ENCODE results near the gene TBX10.

Gene TBX10

DNA sequence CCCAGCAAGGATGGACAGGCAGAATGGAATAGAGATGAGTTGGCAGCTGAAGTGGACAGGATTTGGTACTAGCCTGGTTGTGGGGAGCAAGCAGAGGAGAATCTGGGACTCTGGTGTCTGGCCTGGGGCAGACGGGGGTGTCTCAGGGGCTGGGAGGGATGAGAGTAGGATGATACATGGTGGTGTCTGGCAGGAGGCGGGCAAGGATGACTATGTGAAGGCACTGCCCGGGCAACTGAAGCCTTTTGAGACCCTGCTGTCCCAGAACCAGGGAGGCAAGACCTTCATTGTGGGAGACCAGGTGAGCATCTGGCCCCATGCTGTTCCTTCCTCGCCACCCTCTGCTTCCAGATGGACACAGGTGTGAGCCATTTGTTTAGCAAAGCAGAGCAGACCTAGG is 53.7 kb downstream of the TBX10 start:
- Histone ChIP-seq H3K9ac (ENCODE audit: low read depth, low read length) (no peak overlapping the region), H3K4me3 (ENCODE audit: low read length) (no peak overlapping the region), H3K27ac (ENCODE audit: low read depth, low read length) (peak overlapping the region; percentile 24; the same call in 1 of the 2 replicates), H3K4me1 (ENCODE audit: insufficient read depth, low read length) (peaks cover 26% of the 10 kb centered on the region), H3K9me3 (ENCODE audit: insufficient read depth, low read depth, low read length) (peaks cover 2% of the 10 kb centered on the region; the same call in 1 of the 2 replicates), H3K27me3 (ENCODE audit: insufficient read depth, low read length) (peaks cover 5% of the 10 kb centered on the region; the same call in 1 of the 2 replicates), H3K36me3 (ENCODE audit: insufficient read depth, low read length) (peaks cover 45% of the 10 kb centered on the region)
- 78% methylated on average over 4 of the region's 4 CpGs for WGBS

DNA sequence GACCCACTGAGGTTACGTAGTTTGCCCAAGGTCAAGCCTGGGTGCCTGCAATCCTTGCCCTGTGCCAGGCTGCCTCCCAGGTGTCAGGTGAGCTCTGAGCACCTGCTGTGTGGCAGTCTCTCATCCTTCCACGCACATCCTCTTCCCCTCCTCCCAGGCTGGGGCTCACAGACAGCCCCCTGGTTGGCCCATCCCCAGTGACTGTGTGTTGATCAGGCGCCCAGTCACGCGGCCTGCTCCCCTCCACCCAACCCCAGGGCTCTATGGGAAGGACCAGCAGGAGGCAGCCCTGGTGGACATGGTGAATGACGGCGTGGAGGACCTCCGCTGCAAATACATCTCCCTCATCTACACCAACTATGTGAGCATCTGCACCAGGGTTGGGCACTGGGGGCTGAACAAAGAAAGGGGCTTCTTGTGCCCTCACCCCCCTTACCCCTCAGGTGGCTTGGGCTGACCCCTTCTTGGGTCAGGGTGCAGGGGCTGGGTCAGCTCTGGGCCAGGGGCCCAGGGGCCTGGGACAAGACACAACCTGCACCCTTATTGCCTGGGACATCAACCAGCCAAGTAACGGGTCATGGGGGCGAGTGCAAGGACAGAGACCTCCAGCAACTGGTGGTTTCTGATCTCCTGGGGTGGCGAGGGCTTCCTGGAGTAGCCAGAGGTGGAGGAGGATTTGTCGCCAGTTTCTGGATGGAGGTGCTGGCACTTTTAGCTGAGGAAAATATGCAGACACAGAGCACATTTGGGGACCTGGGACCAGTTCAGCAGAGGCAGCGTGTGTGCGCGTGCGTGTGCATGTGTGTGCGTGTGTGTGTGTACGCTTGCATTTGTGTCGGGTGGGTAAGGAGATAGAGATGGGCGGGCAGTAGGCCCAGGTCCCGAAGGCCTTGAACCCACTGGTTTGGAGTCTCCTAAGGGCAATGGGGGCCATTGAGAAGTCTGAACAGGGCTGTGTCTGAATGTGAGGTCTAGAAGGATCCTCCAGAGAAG is 54.4 kb downstream of the TBX10 start:
- Histone ChIP-seq H3K27me3 (ENCODE audit: insufficient read depth, low read length) (peaks cover 5% of the 10 kb centered on the region; the same call in 1 of the 2 replicates), H3K4me1 (ENCODE audit: insufficient read depth, low read length) (peaks cover 28% of the 10 kb centered on the region), H3K4me3 (ENCODE audit: low read length) (peak overlapping the region; percentile 95), H3K9ac (ENCODE audit: low read depth, low read length) (peak overlapping the region; percentile 96), H3K27ac (ENCODE audit: low read depth, low read length) (peak overlapping the region; percentile 85; the same call in 1 of the 2 replicates), H3K9me3 (ENCODE audit: insufficient read depth, low read depth, low read length) (peaks cover 2% of the 10 kb centered on the region; the same call in 1 of the 2 replicates), H3K36me3 (ENCODE audit: insufficient read depth, low read length) (peaks cover 45% of the 10 kb centered on the region)
- WGBS, result 84% methylated on average over 21 of the region's 21 CpGs

DNA sequence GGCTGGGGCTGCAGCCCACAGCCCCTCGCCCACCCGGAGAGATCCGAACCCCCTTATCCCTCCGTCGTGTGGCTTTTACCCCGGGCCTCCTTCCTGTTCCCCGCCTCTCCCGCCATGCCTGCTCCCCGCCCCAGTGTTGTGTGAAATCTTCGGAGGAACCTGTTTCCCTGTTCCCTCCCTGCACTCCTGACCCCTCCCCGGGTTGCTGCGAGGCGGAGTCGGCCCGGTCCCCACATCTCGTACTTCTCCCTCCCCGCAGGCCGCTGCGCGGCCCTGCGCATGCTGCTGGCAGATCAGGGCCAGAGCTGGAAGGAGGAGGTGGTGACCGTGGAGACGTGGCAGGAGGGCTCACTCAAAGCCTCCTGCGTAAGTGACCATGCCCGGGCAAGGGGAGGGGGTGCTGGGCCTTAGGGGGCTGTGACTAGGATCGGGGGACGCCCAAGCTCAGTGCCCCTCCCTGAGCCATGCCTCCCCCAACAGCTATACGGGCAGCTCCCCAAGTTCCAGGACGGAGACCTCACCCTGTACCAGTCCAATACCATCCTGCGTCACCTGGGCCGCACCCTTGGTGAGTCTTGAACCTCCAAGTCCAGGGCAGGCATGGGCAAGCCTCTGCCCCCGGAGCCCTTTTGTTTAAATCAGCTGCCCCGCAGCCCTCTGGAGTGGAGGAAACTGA is 55.2 kb downstream of the TBX10 start:
- H3K9me3 ChIP-seq (ENCODE audit: insufficient read depth, low read depth, low read length), result peaks cover 2% of the 10 kb centered on the region; the same call in 1 of the 2 replicates
- peaks cover 5% of the 10 kb centered on the region; the same call in 1 of the 2 replicates for H3K27me3 ChIP-seq (ENCODE audit: insufficient read depth, low read length)
- H3K4me1 ChIP-seq (ENCODE audit: insufficient read depth, low read length), result peaks cover 28% of the 10 kb centered on the region
- peak overlapping the region; percentile 85 for H3K27ac ChIP-seq (ENCODE audit: low read depth, low read length)
- peak overlapping the region; percentile 95 for H3K4me3 ChIP-seq (ENCODE audit: low read length)
- WGBS, result 10% methylated on average over 33 of the region's 33 CpGs
- peaks cover 45% of the 10 kb centered on the region for H3K36me3 ChIP-seq (ENCODE audit: insufficient read depth, low read length)
- peak overlapping the region; percentile 96 for H3K9ac ChIP-seq (ENCODE audit: low read depth, low read length)

DNA sequence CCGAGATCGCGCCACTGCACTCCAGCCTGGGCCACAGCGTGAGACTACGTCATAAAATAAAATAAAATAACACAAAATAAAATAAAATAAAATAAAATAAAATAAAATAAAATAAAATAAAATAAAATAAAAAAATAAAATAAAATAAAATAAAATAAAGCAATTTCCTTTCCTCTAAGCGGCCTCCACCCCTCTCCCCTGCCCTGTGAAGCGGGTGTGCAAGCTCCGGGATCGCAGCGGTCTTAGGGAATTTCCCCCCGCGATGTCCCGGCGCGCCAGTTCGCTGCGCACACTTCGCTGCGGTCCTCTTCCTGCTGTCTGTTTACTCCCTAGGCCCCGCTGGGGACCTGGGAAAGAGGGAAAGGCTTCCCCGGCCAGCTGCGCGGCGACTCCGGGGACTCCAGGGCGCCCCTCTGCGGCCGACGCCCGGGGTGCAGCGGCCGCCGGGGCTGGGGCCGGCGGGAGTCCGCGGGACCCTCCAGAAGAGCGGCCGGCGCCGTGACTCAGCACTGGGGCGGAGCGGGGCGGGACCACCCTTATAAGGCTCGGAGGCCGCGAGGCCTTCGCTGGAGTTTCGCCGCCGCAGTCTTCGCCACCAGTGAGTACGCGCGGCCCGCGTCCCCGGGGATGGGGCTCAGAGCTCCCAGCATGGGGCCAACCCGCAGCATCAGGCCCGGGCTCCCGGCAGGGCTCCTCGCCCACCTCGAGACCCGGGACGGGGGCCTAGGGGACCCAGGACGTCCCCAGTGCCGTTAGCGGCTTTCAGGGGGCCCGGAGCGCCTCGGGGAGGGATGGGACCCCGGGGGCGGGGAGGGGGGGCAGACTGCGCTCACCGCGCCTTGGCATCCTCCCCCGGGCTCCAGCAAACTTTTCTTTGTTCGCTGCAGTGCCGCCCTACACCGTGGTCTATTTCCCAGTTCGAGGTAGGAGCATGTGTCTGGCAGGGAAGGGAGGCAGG is 56.0 kb downstream of the TBX10 start, which contains the start of gene GSTP1:
GSTP1 (plus strand) TSS at position 566 of the 958 bp plus-strand sequence; CDS start at position 598, 32 bp downstream.
- Histone ChIP-seq H3K4me1 (ENCODE audit: insufficient read depth, low read length) (peaks cover 28% of the 10 kb centered on the region), H3K9me3 (ENCODE audit: insufficient read depth, low read depth, low read length) (peaks cover 2% of the 10 kb centered on the region; the same call in 1 of the 2 replicates)

DNA sequence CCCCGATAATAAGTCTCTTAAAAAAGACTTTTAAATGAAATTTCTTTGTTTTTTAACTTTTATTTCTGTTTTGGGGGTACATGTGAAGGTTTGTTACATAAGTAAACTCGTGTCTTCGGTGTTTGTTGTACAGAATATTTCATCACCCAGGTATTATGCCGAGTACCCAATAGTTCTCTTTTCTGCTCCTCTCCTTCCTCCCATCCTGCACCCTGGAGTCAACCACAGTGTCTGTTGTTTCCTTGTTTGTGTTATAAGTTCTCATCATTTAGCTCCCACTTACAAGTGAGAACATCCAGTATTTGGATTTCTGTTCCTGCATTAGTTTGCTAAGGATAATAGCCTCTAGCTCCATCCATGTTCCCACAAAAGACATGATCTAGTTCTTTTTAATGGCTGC is 57.6 kb downstream of the TBX10 start:
- peaks cover 27% of the 10 kb centered on the region for H3K36me3 ChIP-seq (ENCODE audit: insufficient read depth, low read length)
- H3K27ac ChIP-seq (ENCODE audit: low read depth, low read length), result no peak overlapping the region
- H3K4me1 ChIP-seq (ENCODE audit: insufficient read depth, low read length), result peaks cover 28% of the 10 kb centered on the region
- H3K27me3 ChIP-seq (ENCODE audit: insufficient read depth, low read length), result peaks cover 5% of the 10 kb centered on the region; the same call in 1 of the 2 replicates
- peaks cover 2% of the 10 kb centered on the region; the same call in 1 of the 2 replicates for H3K9me3 ChIP-seq (ENCODE audit: insufficient read depth, low read depth, low read length)
- H3K4me3 ChIP-seq (ENCODE audit: low read length), result no peak overlapping the region
- WGBS, result 100% methylated on average over 2 of the region's 4 CpGs
- H3K9ac ChIP-seq (ENCODE audit: low read depth, low read length), result no peak overlapping the region

More for the DNA sequence above, 56.0 kb downstream of the TBX10 start, which contains the start of gene GSTP1:
- Histone ChIP-seq H3K9ac (ENCODE audit: low read depth, low read length) (peak within 1 kb of the TSS; percentile 96), H3K36me3 (ENCODE audit: insufficient read depth, low read length) (peaks cover 40% of the 10 kb centered on the region), H3K4me3 (ENCODE audit: low read length) (peak within 1 kb of the TSS; percentile 95), H3K27ac (ENCODE audit: low read depth, low read length) (peak within 1 kb of the TSS; percentile 85), H3K27me3 (ENCODE audit: insufficient read depth, low read length) (peaks cover 5% of the 10 kb centered on the region; the same call in 1 of the 2 replicates)
- 2% methylated on average over 77 of the region's 81 CpGs for WGBS

DNA sequence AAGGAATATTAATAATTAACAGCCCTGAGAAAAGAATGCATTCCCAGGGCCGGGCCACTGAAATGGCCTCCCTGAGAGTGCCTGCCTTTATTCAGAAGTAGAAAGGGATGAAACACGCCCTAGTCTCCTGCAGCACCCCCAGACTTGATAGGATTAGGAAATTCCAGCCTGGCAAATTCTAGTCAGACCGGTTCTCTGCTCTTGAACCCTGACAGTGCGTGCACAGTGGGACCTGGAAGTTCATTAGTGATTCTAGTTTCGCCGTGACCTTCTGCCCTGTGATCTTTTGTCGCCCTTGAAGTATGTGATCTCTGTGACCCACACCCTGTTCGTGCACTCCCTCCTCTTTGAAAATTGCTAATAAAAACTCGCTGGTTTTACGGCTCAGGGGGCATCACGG is 58.1 kb downstream of the TBX10 start:
- Histone ChIP-seq H3K36me3 (ENCODE audit: insufficient read depth, low read length) (peaks cover 21% of the 10 kb centered on the region), H3K4me1 (ENCODE audit: insufficient read depth, low read length) (peaks cover 28% of the 10 kb centered on the region), H3K9me3 (ENCODE audit: insufficient read depth, low read depth, low read length) (peaks cover 2% of the 10 kb centered on the region; the same call in 1 of the 2 replicates), H3K27me3 (ENCODE audit: insufficient read depth, low read length) (peaks cover 5% of the 10 kb centered on the region; the same call in 1 of the 2 replicates), H3K27ac (ENCODE audit: low read depth, low read length) (peak overlapping the region; percentile 51; the same call in 1 of the 2 replicates), H3K9ac (ENCODE audit: low read depth, low read length) (no peak overlapping the region), H3K4me3 (ENCODE audit: low read length) (no peak overlapping the region)
- 64% methylated on average over 11 of the region's 11 CpGs for WGBS
